GM20000 (cell line): Measurements from ENCODE around the gene RNLS.

Source experiments
- DNase-seq: peaks from one replicate; pipeline ENCODE4 v3.0.0; 2012; ENCODE audit warnings: low spot score
- CTCF ChIP-seq: IDR thresholded peaks from 2 replicates; pipeline ENCODE4 v1.5.1; 2012; ENCODE audit warnings: mild to moderate bottlenecking, control low read depth; ENCODE audit errors: extremely low read depth, missing control alignments

RNLS gene

GRCh38 chr10:88232029-88232895, 350.9 kb downstream of the RNLS start:
- DNase-seq = no peak
- no peak for TF ChIP-seq CTCF

- DNase-seq = no peak
- TF ChIP-seq CTCF = no peak
Observed at GRCh38 chr10:88230251-88230650, 352.9 kb downstream of the RNLS start.

- no peak for TF ChIP-seq CTCF
- DNase-seq = peak; percentile 17
Observed at GRCh38 chr10:88228130-88228529, 355.0 kb downstream of the RNLS start.

GRCh38 chr10:88227342-88228018, 355.6 kb downstream of the RNLS start:
- no peak for TF ChIP-seq CTCF
- DNase-seq = no peak

GRCh38 chr10:88226891-88227290, 356.2 kb downstream of the RNLS start:
- DNase-seq = no peak
- no peak for TF ChIP-seq CTCF

- no peak for DNase-seq
- no peak for TF ChIP-seq CTCF
Observed at GRCh38 chr10:88226071-88226659, 357.0 kb downstream of the RNLS start.
